ENCODE results near the gene WDR73. TPM values are rescaled to one million over a fixed set of nuclear protein-coding genes. Genes with fewer than 3 reads are reported as not detected.

The WDR73 gene
- total RNA-seq, 1 experiment from 2014 or later, result 35.6 TPM

DNA sequence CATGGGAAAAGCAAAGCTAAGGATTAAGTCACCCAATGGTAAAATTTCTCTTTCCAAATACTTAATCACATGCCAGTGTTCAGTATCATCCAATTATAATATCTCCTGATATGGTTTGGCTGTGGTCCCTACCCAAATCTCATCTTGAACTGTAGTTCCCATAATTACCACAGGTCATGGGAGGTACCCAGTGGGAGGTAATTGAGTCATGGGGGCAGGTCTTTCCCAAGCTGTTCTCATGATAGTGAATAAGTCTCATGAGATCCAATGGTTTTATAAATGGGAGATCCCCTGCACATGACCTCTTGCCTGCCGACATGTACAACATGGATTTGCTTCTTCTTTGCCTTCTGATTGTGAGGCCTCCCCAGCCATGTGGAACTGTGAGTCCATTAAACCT lies 30.0 kb upstream of the WDR73 start:
- Histone ChIP-seq H3K4me2 (ENCODE audit: low read length) (no peak overlapping the region), H3K4me3 (replicated peaks in 1 of 2; ENCODE audit: low read depth in 1 of 2, low read length in 2 of 2) (no peak overlapping the region), H3K36me3 (ENCODE audit: control insufficient read depth in 1 of 2, insufficient read depth in 2 of 2, low read length in 2 of 2) (peaks cover 10 to 18% of the 10 kb centered on the region in 2 experiments), H3K9ac (ENCODE audit: low read length) (no peak overlapping the region), H3K4me1 (ENCODE audit: control insufficient read depth in 1 of 2, insufficient read depth in 2 of 2, low read length in 2 of 2) (peaks cover 13 to 27% of the 10 kb centered on the region in 2 experiments), H3K9me2 (ENCODE audit: insufficient read depth) (no peaks in the 10 kb centered on the region), H3K27me3 (ENCODE audit: insufficient read depth, low read length) (no peaks in the 10 kb centered on the region), H3K79me2 (ENCODE audit: insufficient read depth, low read length) (peaks cover 42% of the 10 kb centered on the region), H3K27ac (ENCODE audit: low read depth, low read length) (no peak overlapping the region), H4K20me1 (ENCODE audit: insufficient read depth) (no peaks in the 10 kb centered on the region; the same call in 1 of the 2 replicates), H2AFZ (ENCODE audit: low read depth, low read length, poor library complexity, severe bottlenecking) (no peak overlapping the region), H3K9me3 (ENCODE audit: control insufficient read depth in 1 of 2, insufficient read depth in 1 of 2, low read depth in 1 of 2, low read length in 2 of 2) (no peaks in the 10 kb centered on the region)
- ChIA-PET CTCF (no interaction called here), POLR2A (no interaction called here), RAD21 (ENCODE audit: low non-redundant PET in 1 of 2, low total read pairs in 2 of 2, uncharacterized antibody in 2 of 2, unreplicated experiment in 2 of 2) (no interaction called here)
- DNase-seq (ENCODE audit: low read depth, low spot score), result no peak
- intact Hi-C loops (cut with micrococcal nuclease), result no loop called here
- ATAC-seq, result no peak
- BruUV-seq (replicated peaks), result no TSS peak
- no peak for TF ChIP-seq ZNF274 (IDR thresholded peaks at IDR 0.05; ENCODE audit: low read depth, low read length)
- no peak for TF ChIP-seq SP1 (IDR thresholded peaks at IDR 0.05; ENCODE audit: low read depth)

GRCh38 chr15:84681831-84682230 lies 27.7 kb upstream of the WDR73 start:
- H3K36me3 ChIP-seq (ENCODE audit: control insufficient read depth in 1 of 2, insufficient read depth in 2 of 2, low read length in 2 of 2), result peaks cover 11 to 20% of the 10 kb centered on the region in 2 experiments
- no peak overlapping the region for H3K27ac ChIP-seq (ENCODE audit: low read depth, low read length)
- H3K4me2 ChIP-seq (ENCODE audit: low read length), result no peak overlapping the region
- no peak for DNase-seq (ENCODE audit: low read depth, low spot score)
- H3K4me3 ChIP-seq (replicated peaks in 1 of 2; ENCODE audit: low read depth in 1 of 2, low read length in 2 of 2), result no peak overlapping the region
- H3K79me2 ChIP-seq (ENCODE audit: insufficient read depth, low read length), result peaks cover 31% of the 10 kb centered on the region
- TF ChIP-seq SIN3A (IDR thresholded peaks at IDR 0.05; ENCODE audit: low read depth) (no peak), SP1 (IDR thresholded peaks at IDR 0.05; ENCODE audit: low read depth) (no peak), POLR2A (IDR thresholded peaks at IDR 0.05; ENCODE audit: borderline replicate concordance, extremely low read depth, insufficient read depth, insufficient read length) (no peak), CBX3 (IDR thresholded peaks at IDR 0.05; ENCODE audit: low read depth) (no peak), ZNF274 (IDR thresholded peaks at IDR 0.05; ENCODE audit: low read depth, low read length) (no peak), TCF7L2 (IDR thresholded peaks at IDR 0.05; ENCODE audit: borderline replicate concordance, extremely low read depth, insufficient read depth, insufficient read length) (no peak), ZFX (IDR thresholded peaks at IDR 0.05) (no peak), EGR1 (IDR thresholded peaks at IDR 0.05; ENCODE audit: low read depth) (no peak), EZH2 (IDR thresholded peaks at IDR 0.05) (no peak), YY1 (IDR thresholded peaks at IDR 0.05; ENCODE audit: extremely low read depth, insufficient replicate concordance, low read depth, low read length) (no peak), CEBPB (IDR thresholded peaks at IDR 0.05; ENCODE audit: low read depth) (no peak), SRF (IDR thresholded peaks at IDR 0.05; ENCODE audit: low read depth) (no peak), EZH2phosphoT487 (IDR thresholded peaks at IDR 0.05; ENCODE audit: borderline replicate concordance) (no peak), FOSL1 (IDR thresholded peaks at IDR 0.05; ENCODE audit: low read depth) (no peak), ELF1 (IDR thresholded peaks at IDR 0.05; ENCODE audit: borderline replicate concordance, low read depth) (no peak), JUND (IDR thresholded peaks at IDR 0.05) (no peak)
- TF ChIP-seq, protein P1, sequence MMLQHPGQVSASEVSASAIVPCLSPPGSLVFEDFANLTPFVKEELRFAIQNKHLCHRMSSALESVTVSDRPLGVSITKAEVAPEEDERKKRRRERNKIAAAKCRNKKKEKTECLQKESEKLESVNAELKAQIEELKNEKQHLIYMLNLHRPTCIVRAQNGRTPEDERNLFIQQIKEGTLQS (IDR thresholded peaks at IDR 0.05), result no peak
- TF ChIP-seq, protein P2, sequence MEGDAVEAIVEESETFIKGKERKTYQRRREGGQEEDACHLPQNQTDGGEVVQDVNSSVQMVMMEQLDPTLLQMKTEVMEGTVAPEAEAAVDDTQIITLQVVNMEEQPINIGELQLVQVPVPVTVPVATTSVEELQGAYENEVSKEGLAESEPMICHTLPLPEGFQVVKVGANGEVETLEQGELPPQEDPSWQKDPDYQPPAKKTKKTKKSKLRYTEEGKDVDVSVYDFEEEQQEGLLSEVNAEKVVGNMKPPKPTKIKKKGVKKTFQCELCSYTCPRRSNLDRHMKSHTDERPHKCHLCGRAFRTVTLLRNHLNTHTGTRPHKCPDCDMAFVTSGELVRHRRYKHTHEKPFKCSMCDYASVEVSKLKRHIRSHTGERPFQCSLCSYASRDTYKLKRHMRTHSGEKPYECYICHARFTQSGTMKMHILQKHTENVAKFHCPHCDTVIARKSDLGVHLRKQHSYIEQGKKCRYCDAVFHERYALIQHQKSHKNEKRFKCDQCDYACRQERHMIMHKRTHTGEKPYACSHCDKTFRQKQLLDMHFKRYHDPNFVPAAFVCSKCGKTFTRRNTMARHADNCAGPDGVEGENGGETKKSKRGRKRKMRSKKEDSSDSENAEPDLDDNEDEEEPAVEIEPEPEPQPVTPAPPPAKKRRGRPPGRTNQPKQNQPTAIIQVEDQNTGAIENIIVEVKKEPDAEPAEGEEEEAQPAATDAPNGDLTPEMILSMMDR (IDR thresholded peaks at IDR 0.05 in 2 of 3, conservative IDR thresholded peaks at IDR 0.05 in 1 of 3; ENCODE audit: borderline replicate concordance in 1 of 3, insufficient read depth in 1 of 3, low read depth in 2 of 3, low read length in 2 of 3), result no peak
- TF ChIP-seq, protein P3, sequence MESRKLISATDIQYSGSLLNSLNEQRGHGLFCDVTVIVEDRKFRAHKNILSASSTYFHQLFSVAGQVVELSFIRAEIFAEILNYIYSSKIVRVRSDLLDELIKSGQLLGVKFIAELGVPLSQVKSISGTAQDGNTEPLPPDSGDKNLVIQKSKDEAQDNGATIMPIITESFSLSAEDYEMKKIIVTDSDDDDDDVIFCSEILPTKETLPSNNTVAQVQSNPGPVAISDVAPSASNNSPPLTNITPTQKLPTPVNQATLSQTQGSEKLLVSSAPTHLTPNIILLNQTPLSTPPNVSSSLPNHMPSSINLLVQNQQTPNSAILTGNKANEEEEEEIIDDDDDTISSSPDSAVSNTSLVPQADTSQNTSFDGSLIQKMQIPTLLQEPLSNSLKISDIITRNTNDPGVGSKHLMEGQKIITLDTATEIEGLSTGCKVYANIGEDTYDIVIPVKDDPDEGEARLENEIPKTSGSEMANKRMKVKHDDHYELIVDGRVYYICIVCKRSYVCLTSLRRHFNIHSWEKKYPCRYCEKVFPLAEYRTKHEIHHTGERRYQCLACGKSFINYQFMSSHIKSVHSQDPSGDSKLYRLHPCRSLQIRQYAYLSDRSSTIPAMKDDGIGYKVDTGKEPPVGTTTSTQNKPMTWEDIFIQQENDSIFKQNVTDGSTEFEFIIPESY (IDR thresholded peaks at IDR 0.05; ENCODE audit: extremely low read depth, insufficient replicate concordance, low read length), result no peak
- ChIA-PET RAD21 (ENCODE audit: low non-redundant PET in 1 of 2, low total read pairs in 2 of 2, uncharacterized antibody in 2 of 2, unreplicated experiment in 2 of 2) (no interaction called here), CTCF (no interaction called here), POLR2A (interaction anchor here (0.9 kb wide), 1 partner anchor 19 kb away, joined by 4 read pairs; no protein-coding TSS in a partner anchor)
- H4K20me1 ChIP-seq (ENCODE audit: insufficient read depth), result no peaks in the 10 kb centered on the region; the same call in 1 of the 2 replicates
- intact Hi-C loops (cut with micrococcal nuclease), result no loop called here
- no peaks in the 10 kb centered on the region for H3K9me2 ChIP-seq (ENCODE audit: insufficient read depth)
- no peaks in the 10 kb centered on the region for H3K9me3 ChIP-seq (ENCODE audit: control insufficient read depth in 1 of 2, insufficient read depth in 1 of 2, low read depth in 1 of 2, low read length in 2 of 2)
- BruUV-seq (replicated peaks), result no TSS peak
- no peak for ATAC-seq
- no peak overlapping the region for H2AFZ ChIP-seq (ENCODE audit: low read depth, low read length, poor library complexity, severe bottlenecking)
- peaks cover 13 to 27% of the 10 kb centered on the region in 2 experiments for H3K4me1 ChIP-seq (ENCODE audit: control insufficient read depth in 1 of 2, insufficient read depth in 2 of 2, low read length in 2 of 2)
- H3K9ac ChIP-seq (ENCODE audit: low read length), result no peak overlapping the region
- H3K27me3 ChIP-seq (ENCODE audit: insufficient read depth, low read length), result no peaks in the 10 kb centered on the region
